H1 (cell line): ENCODE measurements around the gene BCAS3.

Source experiments
- FOSL1 ChIP-seq: IDR thresholded peaks from 2 replicates; pipeline ENCODE4 v1.6.1; 2011; ENCODE audit warnings: mild to moderate bottlenecking, low read depth, low read length, moderate library complexity; ENCODE audit not compliant: insufficient read depth
- TF ChIP-seq, protein P1 (sequence below), 3 experiments: IDR thresholded peaks; 1 replicate in 2 of 3; 2 replicates in 1 of 3; pipeline versions ENCODE4 v1.5.1 to v1.6.1; 2011; ENCODE audit warnings: low read length in 3 of 3, mild to moderate bottlenecking in 3 of 3, inconsistent platforms in 2 of 3, low read depth in 1 of 3, moderate library complexity in 1 of 3; ENCODE audit not compliant: insufficient read depth in 1 of 3; ENCODE audit errors: control extremely low read depth in 1 of 3

DNA sequence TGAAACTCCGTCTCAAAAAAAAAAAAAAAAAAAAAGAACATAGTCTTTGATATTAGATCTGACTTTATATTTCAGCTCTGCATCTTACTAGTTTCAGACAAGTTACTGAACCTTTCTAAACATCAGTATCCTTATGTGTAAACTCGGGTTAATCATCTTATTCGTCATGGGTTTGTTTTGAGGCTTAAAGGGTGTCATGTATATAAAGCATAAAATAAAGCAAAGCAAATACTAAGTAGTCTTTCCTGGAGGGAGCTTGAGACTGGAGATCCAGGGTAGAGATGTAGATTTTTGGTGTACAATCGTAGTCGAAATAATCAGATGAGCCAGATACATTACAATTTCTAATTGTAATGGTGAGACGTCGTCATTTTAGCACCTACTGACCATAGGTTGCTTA, 7.8 kb downstream of the BCAS3 start:
- TF ChIP-seq FOSL1 = no peak
- TF ChIP-seq, protein P1, sequence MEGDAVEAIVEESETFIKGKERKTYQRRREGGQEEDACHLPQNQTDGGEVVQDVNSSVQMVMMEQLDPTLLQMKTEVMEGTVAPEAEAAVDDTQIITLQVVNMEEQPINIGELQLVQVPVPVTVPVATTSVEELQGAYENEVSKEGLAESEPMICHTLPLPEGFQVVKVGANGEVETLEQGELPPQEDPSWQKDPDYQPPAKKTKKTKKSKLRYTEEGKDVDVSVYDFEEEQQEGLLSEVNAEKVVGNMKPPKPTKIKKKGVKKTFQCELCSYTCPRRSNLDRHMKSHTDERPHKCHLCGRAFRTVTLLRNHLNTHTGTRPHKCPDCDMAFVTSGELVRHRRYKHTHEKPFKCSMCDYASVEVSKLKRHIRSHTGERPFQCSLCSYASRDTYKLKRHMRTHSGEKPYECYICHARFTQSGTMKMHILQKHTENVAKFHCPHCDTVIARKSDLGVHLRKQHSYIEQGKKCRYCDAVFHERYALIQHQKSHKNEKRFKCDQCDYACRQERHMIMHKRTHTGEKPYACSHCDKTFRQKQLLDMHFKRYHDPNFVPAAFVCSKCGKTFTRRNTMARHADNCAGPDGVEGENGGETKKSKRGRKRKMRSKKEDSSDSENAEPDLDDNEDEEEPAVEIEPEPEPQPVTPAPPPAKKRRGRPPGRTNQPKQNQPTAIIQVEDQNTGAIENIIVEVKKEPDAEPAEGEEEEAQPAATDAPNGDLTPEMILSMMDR (IDR thresholded peaks at IDR 0.05; ENCODE audit: control extremely low read depth in 1 of 3, insufficient read depth in 1 of 3, low read depth in 1 of 3, low read length in 3 of 3) = no peak
